ENCODE data around the gene TINAG. TPM values are rescaled to one million over a fixed set of nuclear protein-coding genes. Genes with fewer than 3 reads are reported as not detected.

The TINAG gene
- total and polyA plus RNA-seq, 2 donors (not counting 1 experiment from before 2014, with no cell fraction given), result not detected

DNA sequence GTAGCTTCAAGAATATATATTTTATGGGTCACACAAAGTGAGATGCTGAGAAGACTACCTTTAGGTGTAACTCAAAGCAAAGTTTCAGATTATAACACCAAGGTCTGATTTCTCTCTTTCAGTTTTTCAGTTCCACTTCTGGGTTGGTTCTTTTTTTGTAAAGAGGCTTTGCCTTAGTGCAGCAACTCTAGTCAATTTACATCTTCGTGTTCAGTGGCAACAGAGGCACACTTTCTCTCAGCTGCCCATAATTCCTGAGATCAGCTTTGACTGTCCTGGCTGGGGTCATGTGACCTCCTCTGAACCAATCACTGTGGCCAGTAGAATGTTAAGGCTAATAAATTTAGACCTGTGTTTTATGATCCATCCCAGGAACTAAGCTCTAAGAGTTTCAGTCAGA, 120.2 kb downstream of the TINAG start:
- TF ChIP-seq, protein P1, sequence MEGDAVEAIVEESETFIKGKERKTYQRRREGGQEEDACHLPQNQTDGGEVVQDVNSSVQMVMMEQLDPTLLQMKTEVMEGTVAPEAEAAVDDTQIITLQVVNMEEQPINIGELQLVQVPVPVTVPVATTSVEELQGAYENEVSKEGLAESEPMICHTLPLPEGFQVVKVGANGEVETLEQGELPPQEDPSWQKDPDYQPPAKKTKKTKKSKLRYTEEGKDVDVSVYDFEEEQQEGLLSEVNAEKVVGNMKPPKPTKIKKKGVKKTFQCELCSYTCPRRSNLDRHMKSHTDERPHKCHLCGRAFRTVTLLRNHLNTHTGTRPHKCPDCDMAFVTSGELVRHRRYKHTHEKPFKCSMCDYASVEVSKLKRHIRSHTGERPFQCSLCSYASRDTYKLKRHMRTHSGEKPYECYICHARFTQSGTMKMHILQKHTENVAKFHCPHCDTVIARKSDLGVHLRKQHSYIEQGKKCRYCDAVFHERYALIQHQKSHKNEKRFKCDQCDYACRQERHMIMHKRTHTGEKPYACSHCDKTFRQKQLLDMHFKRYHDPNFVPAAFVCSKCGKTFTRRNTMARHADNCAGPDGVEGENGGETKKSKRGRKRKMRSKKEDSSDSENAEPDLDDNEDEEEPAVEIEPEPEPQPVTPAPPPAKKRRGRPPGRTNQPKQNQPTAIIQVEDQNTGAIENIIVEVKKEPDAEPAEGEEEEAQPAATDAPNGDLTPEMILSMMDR (conservative IDR thresholded peaks at IDR 0.05 in 1 of 2, IDR thresholded peaks at IDR 0.05 in 1 of 2; ENCODE audit: low read depth in 1 of 2, low read length in 2 of 2), result no peak
- no peak for TF ChIP-seq EZH2 (IDR thresholded peaks at IDR 0.05; ENCODE audit: low read length, missing control alignments)
- no peak overlapping the region for H2AFZ ChIP-seq (ENCODE audit: low read length)
- H3K9me3 ChIP-seq (ENCODE audit: control insufficient read depth, insufficient read depth, low read depth, low read length), result no peaks in the 10 kb centered on the region
- DNase-seq (ENCODE audit: low read depth in 2 of 2), result no peak
- H3K9ac ChIP-seq (ENCODE audit: insufficient read depth, low read length), result no peak overlapping the region
- H3K4me1 ChIP-seq (ENCODE audit: control insufficient read depth, extremely low read depth, insufficient read depth, low read length), result no peaks in the 10 kb centered on the region
- no peak overlapping the region for H3K4me3 ChIP-seq (replicated peaks in 1 of 4; ENCODE audit: control extremely low read depth in 1 of 4, insufficient read depth in 1 of 4, low read depth in 3 of 4, low read length in 4 of 4)
- H4K20me1 ChIP-seq (ENCODE audit: control insufficient read depth, extremely low read depth, insufficient read depth, low read length), result no peaks in the 10 kb centered on the region
- no peaks in the 10 kb centered on the region for H3K36me3 ChIP-seq (ENCODE audit: control insufficient read depth, insufficient read depth, low read length)
- no peak overlapping the region for H3K27ac ChIP-seq (ENCODE audit: insufficient read depth, low read length)
- H3K79me2 ChIP-seq (ENCODE audit: control insufficient read depth, insufficient read depth, low read length), result no peaks in the 10 kb centered on the region
- no peak overlapping the region for H3K4me2 ChIP-seq (ENCODE audit: extremely low read depth, insufficient read depth, low read length)
- H3K27me3 ChIP-seq (ENCODE audit: control insufficient read depth, insufficient read depth, low read length), result no peaks in the 10 kb centered on the region

DNA sequence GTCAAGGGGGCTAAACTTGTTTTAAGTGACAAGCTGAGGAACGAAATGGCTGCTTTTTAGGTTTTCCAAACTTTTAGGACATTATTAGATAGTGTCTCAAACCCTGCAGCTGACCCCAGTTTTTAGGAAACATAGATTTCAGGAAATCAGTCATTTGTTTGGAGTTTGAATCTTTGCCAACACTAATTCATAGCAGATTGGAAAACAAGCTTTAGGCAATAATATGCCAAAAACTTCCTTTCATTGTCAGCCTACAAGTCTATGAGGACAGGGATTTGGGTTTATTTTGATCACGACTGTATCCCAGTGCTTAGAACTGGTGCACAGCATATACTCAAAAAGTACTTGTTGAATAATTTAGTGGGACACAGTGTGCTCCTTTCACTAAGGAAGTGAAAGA, 123.2 kb downstream of the TINAG start:
- no peaks in the 10 kb centered on the region for H3K9me3 ChIP-seq (ENCODE audit: control insufficient read depth, insufficient read depth, low read depth, low read length)
- no peaks in the 10 kb centered on the region for H4K20me1 ChIP-seq (ENCODE audit: control insufficient read depth, extremely low read depth, insufficient read depth, low read length)
- TF ChIP-seq, protein P1 (conservative IDR thresholded peaks at IDR 0.05 in 1 of 2, IDR thresholded peaks at IDR 0.05 in 1 of 2; ENCODE audit: low read depth in 1 of 2, low read length in 2 of 2), result no peak
- no peak for TF ChIP-seq EZH2 (IDR thresholded peaks at IDR 0.05; ENCODE audit: low read length, missing control alignments)
- no peak overlapping the region for H3K4me2 ChIP-seq (ENCODE audit: extremely low read depth, insufficient read depth, low read length)
- no peaks in the 10 kb centered on the region for H3K36me3 ChIP-seq (ENCODE audit: control insufficient read depth, insufficient read depth, low read length)
- H3K4me3 ChIP-seq (replicated peaks in 1 of 4; ENCODE audit: control extremely low read depth in 1 of 4, insufficient read depth in 1 of 4, low read depth in 3 of 4, low read length in 4 of 4), result no peak overlapping the region
- no peak overlapping the region for H3K27ac ChIP-seq (ENCODE audit: insufficient read depth, low read length)
- H3K79me2 ChIP-seq (ENCODE audit: control insufficient read depth, insufficient read depth, low read length), result no peaks in the 10 kb centered on the region
- H2AFZ ChIP-seq (ENCODE audit: low read length), result no peak overlapping the region
- no peaks in the 10 kb centered on the region for H3K27me3 ChIP-seq (ENCODE audit: control insufficient read depth, insufficient read depth, low read length)
- H3K9ac ChIP-seq (ENCODE audit: insufficient read depth, low read length), result no peak overlapping the region
- no peaks in the 10 kb centered on the region for H3K4me1 ChIP-seq (ENCODE audit: control insufficient read depth, extremely low read depth, insufficient read depth, low read length)
- DNase-seq (ENCODE audit: low read depth in 2 of 2), result peak in 1 of 2 donors; percentile 56

Other genes with a start within 250 kb of the TINAG start
- not detected in 2 replicates for gene MLIP, start 197.0 kb upstream of the TINAG start, total RNA-seq
- 0.07 and 0.10 TPM in 2 replicates for gene MLIP, start 197.0 kb upstream of the TINAG start, polyA plus RNA-seq